Body of pancreas (tissue), 4 donors: ENCODE measurements around the gene FNIP1. TPM values are rescaled to one million over a fixed set of nuclear protein-coding genes. Genes with fewer than 3 reads are reported as not detected.
A peak's percentile ranks its signal among the peaks of the same experiment; 100 is the strongest.

Source experiments
- ATAC-seq: fragments of 150-250 bp; one replicate; pipeline ENCODE4 v1.9.1; 2016
- DNase-seq, 4 donors: peaks; one replicate each; pipeline ENCODE4 v3.0.0-alpha.2; 2019
- H3K27ac ChIP-seq, 4 donors: fragments of 200-600 bp; sonication (generic); 1 replicate in 3 of 4; 2 replicates in 1 of 4; pipeline versions ENCODE4 v1.5.1 to v1.6.1; 2016 to 2019; ENCODE audit warnings: mild to moderate bottlenecking in 1 of 4, mixed read lengths in 1 of 4, moderate library complexity in 1 of 4
- H3K27me3 ChIP-seq, 2 donors: fragments of 200-600 bp; sonication (generic); one replicate each; pipeline ENCODE4 v1.6.0; 2016; ENCODE audit warnings: mild to moderate bottlenecking in 1 of 2
- H3K36me3 ChIP-seq, 2 donors: fragments of 200-600 bp; sonication (generic); replicated peaks in 1 of 2; 2 replicates each; pipeline ENCODE4 v1.5.1; 2016; ENCODE audit warnings: low read depth in 2 of 2; ENCODE audit not compliant: insufficient read depth in 1 of 2
- H3K4me1 ChIP-seq: fragments of 200-600 bp; sonication (generic); one replicate; pipeline ENCODE4 v1.6.0; 2016
- H3K4me3 ChIP-seq, 2 donors: fragments of 200-600 bp; sonication (generic); 1 replicate in 1 of 2; 2 replicates in 1 of 2; pipeline ENCODE4 v1.5.1; 2016 to 2019
- H3K9me3 ChIP-seq, 3 donors: fragments of 200-600 bp; sonication (generic); 1 replicate in 2 of 3; 2 replicates in 1 of 3; pipeline ENCODE4 v1.5.1; 2016
- CTCF ChIP-seq, 7 experiments: fragments of 450-650 bp in 4 of 7; fragments of 200-600 bp in 3 of 7; sonication (generic) in 3 of 7; IDR thresholded peaks; one replicate each; pipeline ENCODE4 v1.5.1; 2016 to 2019; ENCODE audit warnings: antibody characterized with exemption in 7 of 7
- POLR2A ChIP-seq, 3 donors: fragments of 450-650 bp; IDR thresholded peaks; one replicate each; pipeline ENCODE4 v1.6.1; 2016; ENCODE audit warnings: antibody characterized with exemption in 3 of 3, mild to moderate bottlenecking in 2 of 3
- WGBS, 2 donors: methylation state at CpG; one replicate each; pipeline ENCODE4 v1.1.5; 2017; 5-methylcytosine and 5-hydroxymethylcytosine counted together
- intact Hi-C: fragments of 100-400 bp; cut with DNase I; formaldehyde crosslinking; loops from one replicate; pipeline ENCODE4 v1.15.1; 2023
- total RNA-seq, 2 donors: library from RNA; depleted of rRNA; stranded (reverse); fragments of >200 nt; gene quantifications; one replicate each; pipeline ENCODE4 v1.1.0, GENCODE V29; 2016

The FNIP1 gene
- total RNA-seq, 2 donors from 2014 or later: 20.5 to 35.9 TPM

GRCh38 chr5:131814990-131815389 lies 18.2 kb upstream of the FNIP1 start:
- Histone ChIP-seq H3K9me3 (no peaks in the 10 kb centered on the region), H3K4me3 (no peak overlapping the region), H3K4me1 (no peaks in the 10 kb centered on the region), H3K27me3 (no peaks in the 10 kb centered on the region), H3K36me3 (no peaks in the 10 kb centered on the region), H3K27ac (no peak overlapping the region)
- TF ChIP-seq CTCF (IDR thresholded peaks at IDR 0.05) (no peak), POLR2A (IDR thresholded peaks at IDR 0.05) (no peak)
- ATAC-seq (no peak), DNase-seq (no peak)
- 73 to 74% methylated on average over 2 of the region's 2 CpGs for WGBS, 2 donors
- intact Hi-C loops: loop anchor here (10.0 kb wide), 1 partner anchor 190 kb away; no protein-coding TSS in a partner anchor

GRCh38 chr5:131812371-131813160 lies 15.7 kb upstream of the FNIP1 start:
- Histone ChIP-seq H3K4me1 (no peaks in the 10 kb centered on the region), H3K4me3 (no peak overlapping the region), H3K27ac (no peak overlapping the region), H3K9me3 (no peaks in the 10 kb centered on the region), H3K36me3 (no peaks in the 10 kb centered on the region), H3K27me3 (no peaks in the 10 kb centered on the region)
- intact Hi-C loops: loop anchor here (10.0 kb wide), 1 partner anchor 192 kb away; no protein-coding TSS in a partner anchor
- TF ChIP-seq POLR2A (IDR thresholded peaks at IDR 0.05) (no peak), CTCF (IDR thresholded peaks at IDR 0.05) (no peak)
- no peak for DNase-seq
- 79 to 80% methylated on average over 4 of the region's 4 CpGs for WGBS, 2 donors
- ATAC-seq: no peak

DNA sequence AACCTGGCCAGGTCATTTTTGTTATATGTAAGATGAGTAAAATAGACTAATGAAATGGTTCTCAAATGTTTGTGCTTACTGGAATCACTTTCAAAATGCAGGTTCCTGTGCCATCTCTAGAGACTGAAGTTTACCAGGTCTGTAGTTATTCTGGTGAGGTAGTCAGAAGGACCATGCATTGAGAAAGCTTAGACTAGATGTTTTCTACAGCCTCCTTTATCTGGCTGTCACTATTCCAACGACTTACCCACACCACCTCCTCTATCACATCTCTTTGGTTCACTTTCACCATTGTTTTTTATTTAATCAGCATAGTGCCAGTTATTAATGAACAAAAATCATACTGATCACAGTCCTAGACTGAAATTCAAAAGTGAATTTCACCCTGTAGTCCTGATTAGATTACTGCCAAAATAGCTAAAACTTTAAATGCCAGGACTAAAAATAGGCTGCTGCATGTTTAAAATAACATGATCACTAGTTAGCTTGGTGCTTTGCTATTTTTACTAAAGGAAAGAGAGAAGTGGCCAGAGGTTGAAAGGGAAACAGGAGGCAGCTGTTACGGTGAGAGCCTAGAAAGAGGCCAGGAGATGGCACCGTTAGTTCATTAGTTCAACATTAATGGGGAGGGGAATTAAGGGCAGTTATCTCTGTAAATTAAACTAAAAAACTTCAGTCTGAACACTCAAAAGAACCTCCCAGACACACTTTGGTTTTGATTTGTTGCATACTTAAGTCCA lies 13.9 kb upstream of the FNIP1 start:
- H3K27ac ChIP-seq: no peak overlapping the region
- no peak overlapping the region for H3K4me3 ChIP-seq
- no peaks in the 10 kb centered on the region for H3K9me3 ChIP-seq
- peak in 3 of 7 experiments; percentile 19 to 30 (median 21) for TF ChIP-seq CTCF (IDR thresholded peaks at IDR 0.05)
- TF ChIP-seq POLR2A (IDR thresholded peaks at IDR 0.05): no peak
- no peak for DNase-seq
- intact Hi-C loops: loop anchor here (10.0 kb wide), 1 partner anchor 194 kb away; no protein-coding TSS in a partner anchor
- no peaks in the 10 kb centered on the region for H3K4me1 ChIP-seq
- no peaks in the 10 kb centered on the region for H3K27me3 ChIP-seq
- H3K36me3 ChIP-seq: no peaks in the 10 kb centered on the region
- no peak for ATAC-seq
- 7 to 13% methylated on average over 3 of the region's 3 CpGs for WGBS, 2 donors

GRCh38 chr5:131795879-131796792 lies 681 bp downstream of the FNIP1 start:
- Histone ChIP-seq H3K27ac (peak overlapping the region; percentile 97 to 99 (median 98)), H3K4me1 (peaks cover 30% of the 10 kb centered on the region), H3K27me3 (no peaks in the 10 kb centered on the region), H3K36me3 (no peaks in the 10 kb centered on the region), H3K4me3 (peak overlapping the region; percentile 75 to 86), H3K9me3 (no peaks in the 10 kb centered on the region)
- intact Hi-C loops: no loop called here
- no peak for TF ChIP-seq CTCF (IDR thresholded peaks at IDR 0.05)
- TF ChIP-seq POLR2A (IDR thresholded peaks at IDR 0.05): no peak
- peak; percentile 75 to 82 (median 78) for DNase-seq
- peak; percentile 63 for ATAC-seq
- 1% methylated on average over 41 to 55 of the region's 56 CpGs for WGBS, 2 donors
